NCI-H748 treated with DMSO at 0.1 percent for 48 hours (cell line): ENCODE measurements around the gene EHMT1.
A peak's percentile ranks its signal among the peaks of the same experiment; 100 is the strongest.

Experiments used
- DNase-seq: peaks from one replicate; lab custom pipeline; 2025; lab: John Stamatoyannopoulos, UW

The EHMT1 gene

DNA sequence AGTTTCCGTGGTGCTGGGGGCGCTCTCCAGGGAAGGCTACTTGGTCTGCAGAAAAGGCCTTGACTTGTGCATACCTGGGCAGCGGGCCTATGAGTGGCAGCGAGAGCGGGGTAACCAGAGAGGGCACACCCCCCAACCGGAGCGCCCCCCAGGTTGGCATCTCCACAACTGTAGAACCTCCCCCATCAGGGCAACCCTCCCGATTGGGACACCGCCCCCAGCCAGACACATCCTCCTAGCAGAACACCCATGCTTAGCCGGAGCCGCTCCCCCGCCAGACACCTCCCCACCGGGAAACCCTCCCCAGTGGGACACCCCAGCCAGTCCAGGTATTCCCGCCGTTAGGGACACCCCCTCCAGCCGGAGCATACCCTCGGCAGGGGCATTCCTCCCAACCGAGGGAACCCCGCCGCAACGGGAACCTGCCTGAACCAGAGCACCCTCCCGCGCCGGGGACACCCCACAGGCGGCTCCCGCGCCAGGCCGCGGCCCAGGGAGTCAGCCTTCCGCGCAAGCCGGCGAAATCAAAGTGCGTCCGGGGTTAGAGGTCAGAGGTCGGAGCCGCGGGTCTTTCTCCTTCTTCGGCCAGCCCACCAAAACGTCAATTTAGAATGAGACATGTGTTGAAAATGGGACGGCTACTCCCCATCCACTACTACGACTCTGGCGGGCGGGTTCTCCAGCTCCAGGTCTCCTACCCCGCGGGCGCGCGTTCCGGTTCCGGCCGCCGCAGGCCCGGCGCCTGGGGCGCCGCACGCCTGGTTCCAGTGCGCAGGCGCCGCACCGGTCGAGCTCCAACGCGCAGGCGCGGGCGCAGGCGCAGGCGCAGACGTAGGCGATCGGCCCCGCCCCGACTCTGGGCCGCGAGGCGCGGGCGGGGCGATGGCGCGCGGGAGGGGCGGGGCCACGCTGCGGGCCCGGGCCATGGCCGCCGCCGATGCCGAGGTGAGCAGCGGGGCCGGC lies at the start of gene EHMT1:
Gene EHMT1, plus strand, starts transcription at position 901 of the 963 bp plus-strand sequence. Its CDS starts 24 bp downstream, at position 925.
- DNase-seq, result peak; percentile 78

DNA sequence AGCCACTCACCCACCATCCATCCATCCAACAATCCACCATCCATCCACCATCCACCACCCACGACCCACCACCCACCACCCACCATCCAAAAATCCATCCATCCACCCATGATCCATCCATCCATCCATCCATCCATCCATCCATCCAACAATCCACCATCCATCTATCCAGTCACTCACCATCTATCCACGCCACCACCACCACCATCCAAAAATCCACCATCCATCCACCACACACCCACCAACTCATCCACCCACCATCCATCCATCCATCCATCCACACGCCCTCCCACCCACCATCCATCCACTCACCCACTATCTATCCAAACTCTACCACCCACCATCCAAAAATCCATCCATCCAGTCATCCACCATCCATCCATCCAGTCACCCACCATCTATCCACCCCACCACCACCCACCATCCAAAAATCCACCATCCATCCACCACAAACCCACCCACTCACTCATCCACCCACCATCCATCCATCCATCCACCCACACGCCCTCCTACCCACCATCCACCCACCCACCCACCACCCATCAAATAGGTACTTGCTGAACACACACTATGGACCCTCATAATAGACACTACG lies 49.1 kb upstream of the EHMT1 start:
- DNase-seq, result no peak

DNA sequence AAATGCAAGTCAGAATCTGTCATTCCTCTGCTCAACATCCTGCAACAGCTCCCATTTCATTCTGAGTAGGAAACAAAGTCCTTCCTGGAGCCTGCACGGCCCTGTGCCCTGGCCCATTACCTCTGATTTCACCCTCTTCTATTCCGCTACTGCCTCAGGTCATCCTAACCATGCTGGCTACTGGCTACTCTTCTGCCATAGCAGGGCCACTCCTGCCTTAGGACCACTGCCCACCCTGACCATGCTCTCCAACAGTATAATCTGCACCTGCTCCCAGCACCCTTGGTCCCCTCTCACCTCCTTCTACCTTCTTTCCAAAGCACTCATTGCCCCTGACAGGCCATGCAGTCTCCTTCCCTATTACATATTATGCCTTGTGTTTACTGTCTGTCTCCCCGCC lies 48.2 kb upstream of the EHMT1 start:
- no peak for DNase-seq

DNA sequence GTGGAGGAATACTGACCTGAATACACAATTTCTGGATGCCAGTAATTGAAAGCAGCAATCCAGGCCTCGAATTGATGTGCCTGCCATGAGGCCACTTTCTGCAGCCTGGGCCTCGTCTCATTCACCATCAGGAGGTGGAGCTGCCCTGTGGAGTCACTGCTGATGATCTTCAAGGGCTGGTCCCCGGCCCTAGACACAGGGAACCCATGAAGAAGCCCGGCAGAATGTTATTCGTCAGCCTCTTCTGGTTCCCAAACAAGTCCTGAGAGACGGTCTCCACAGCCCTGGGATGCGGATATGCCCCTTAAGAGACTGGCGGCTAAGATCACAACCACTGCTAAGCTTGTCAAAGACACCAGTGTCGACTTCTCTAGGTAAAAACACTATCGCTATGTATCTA lies 44.6 kb upstream of the EHMT1 start:
- DNase-seq, result no peak

DNA sequence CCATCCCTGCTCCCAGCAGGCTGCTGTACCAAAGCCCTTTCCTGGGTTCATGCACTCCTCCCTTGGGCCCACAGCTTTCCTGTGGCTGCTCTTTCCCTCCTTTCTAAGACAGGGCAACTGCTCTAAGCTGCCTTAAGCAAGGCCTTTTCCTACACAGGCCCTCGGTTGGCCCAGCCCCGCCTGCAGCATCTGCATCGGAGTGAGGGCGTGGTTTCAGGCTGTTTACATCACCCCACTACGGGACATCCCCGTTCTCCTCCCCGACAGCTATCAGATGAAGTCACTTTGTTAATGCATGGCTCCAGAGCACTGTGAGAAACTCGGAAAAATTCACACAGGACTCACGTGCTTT lies 43.5 kb upstream of the EHMT1 start:
- DNase-seq, result no peak

DNA sequence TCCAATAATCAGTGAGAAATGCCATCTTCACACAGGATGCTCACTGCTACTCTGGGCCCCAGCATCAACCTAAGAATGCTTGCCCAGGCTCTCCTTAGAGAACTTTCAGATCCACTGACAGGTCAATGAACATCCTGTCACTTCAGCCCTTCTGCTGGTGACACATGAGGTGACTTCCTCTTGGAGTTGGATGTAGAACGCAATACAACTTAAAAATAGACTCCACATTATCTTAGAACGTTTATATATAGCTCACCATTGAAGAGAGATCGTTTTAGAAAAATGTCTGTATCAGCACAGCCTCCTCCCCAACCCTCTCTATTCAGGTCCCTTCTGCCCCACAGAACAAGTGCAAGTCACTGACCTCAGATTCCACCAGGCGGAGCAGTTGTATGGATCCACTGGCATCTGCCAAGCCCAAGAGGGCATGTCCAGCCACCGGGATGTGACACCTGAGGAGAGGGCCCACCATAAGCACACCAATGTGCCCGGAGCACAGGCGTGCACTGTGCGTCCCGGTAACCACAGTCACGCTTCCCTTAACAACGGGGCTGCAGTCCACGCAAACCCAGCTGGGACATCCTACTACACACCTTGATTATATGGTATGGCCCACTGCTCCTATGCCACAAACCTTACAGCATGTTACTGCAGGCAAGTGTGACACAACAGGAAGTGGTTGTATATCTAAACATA lies 42.9 kb upstream of the EHMT1 start:
- no peak for DNase-seq

DNA sequence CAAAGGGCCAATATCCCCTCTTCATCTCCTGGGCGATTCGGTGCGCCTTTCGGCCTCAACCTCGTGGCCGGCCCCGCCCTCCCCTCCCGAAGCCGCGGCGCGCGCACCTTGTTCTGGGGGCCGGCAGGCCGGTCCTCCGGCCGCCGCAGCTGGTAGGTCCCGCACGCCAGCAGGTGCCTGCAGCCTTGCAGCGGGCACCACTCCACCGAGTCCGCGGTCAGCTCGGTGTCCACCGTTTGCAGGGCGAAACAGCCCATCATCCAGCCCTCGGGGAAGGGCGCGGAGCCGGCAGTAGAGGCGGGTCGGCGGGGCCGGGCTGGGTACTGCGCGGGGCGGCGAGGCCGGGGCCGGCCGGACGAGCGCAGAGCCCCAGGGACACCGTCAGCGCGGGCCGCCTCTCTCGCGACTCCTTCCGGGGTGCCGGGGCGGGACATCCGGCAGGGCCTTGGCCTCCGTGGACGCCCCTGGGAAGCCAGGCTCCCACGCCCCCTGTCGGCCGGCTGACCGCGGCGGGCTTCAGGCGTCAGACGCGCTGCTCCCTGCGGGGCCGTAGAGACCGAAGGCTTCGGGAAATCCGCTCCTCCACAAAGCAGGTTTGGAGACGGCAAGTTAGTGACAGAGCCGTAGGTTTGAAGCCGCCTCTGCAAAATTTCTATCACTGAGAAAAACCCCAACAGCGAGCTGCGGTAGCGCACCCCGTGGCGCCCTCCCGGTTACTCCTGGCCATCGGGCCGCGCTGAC lies 40.1 kb upstream of the EHMT1 start, which contains the start of gene DPH7:
Gene DPH7, minus strand, starts transcription at position 408 of the 741 bp plus-strand sequence. Its CDS starts 148 bp downstream, at position 260.
- DNase-seq, result peak; percentile 73

DNA sequence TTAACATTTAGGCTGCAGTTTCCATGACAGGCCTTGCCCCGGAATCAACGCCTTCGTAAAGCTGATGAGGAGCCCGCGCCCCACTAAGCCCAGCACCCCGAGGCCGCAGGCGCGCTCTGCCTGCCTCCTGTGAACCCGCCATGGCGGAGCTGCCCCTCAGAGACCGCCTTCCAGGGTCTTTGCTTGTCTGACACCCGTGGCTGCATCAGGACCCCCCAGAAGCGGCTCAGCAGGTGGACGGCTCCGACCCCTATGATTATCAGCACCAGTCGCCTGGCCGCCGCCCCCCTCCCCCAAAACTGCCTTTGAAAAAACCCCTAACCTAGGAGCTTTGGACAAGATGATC lies 39.6 kb upstream of the EHMT1 start:
- no peak for DNase-seq

DNA sequence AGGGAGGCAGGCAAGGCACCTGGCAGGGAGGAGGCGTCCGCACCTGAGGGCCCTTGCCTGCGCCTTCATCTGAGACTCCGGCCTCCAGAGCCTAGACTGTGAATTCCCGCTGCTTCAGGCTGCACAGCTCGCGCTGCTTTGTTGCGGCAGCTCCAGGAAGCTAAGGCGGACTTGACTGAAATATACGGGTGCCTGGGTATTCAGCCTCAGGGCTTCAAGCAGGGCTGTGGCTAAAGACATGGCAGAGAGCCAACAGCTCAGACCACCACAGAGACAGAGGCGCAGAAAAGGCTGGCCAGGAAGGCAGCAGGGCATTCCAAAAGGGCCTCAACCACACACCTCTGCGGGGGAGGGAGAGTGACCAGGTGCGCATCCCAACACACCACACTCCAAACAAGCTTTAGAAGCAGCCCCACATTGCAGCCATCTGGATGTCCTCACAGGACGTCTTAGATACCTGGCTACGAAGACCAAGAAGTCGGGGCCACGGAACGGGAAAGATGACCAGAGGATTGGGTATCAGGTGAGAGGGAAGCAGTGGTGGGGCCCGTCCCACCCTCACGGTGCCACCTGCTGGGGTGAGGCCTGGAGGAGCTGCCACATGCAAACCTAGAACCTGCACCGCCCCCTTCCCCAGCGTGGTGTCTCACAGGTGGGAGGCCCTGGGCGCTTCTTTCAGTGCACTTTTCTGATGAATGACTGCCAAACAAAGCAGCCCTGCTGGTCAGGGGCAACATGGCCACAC lies 38.4 kb upstream of the EHMT1 start:
- DNase-seq, result no peak

DNA sequence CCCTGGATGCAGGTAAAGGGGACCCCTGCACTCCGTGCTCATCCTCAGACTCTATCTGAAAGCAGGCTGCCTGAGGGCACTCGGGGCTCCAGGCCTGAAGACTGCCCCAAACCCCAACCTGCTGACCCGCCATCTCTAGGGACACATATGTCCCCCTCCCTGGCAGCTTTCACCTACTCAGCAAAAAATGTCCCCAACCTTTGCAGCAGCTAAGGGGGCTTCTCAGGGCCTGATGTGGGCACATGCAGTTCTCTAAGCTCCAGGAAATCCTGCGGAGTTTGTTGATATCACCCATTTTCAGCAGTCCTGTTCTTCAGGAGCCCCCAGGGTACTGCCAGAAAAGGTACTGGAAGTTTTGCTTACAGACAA lies 37.9 kb upstream of the EHMT1 start:
- no peak for DNase-seq

DNA sequence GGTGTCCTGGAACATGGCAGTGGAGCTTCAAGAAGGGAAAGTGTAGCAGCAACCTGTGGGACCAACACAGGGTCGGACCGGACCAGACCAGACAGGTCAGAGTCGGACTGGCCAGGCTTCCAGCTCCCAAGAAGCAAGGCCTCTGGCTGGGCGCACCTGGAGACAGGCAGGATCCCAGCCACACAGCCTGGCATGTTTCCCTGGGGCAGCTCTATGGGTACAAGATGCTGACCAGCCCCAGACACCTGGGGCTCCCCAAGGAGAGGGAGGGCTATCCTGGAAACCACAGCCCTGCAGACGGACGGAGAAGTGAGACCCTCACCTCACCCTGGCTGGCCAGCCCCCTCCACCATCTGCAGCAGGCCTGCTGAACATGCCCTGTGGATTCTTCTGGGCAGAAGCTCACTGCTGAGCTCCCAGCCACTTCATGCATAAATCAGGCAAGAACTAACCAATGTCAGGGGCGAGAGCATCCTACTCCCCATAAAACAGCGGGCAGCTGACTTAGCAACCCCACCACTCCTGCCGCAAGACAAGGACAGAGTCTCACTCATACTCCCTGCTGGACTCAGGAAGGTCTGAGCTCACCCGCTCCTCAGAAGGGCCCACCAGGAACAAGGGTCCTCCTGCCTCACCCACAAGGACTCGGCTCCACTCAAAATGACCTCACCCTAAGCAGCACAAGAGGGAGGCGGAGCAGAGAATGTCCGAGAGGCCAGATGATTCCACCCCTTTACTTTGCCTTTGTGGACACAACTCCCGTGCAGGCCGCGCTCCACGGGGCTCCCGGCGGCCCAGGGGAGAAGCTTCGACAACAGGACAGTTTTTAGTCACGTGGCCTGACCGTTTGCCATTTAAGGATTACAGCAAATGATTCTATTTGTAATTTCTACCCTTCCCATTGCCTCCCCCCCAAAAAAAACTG lies 37.2 kb upstream of the EHMT1 start:
- DNase-seq, result no peak

DNA sequence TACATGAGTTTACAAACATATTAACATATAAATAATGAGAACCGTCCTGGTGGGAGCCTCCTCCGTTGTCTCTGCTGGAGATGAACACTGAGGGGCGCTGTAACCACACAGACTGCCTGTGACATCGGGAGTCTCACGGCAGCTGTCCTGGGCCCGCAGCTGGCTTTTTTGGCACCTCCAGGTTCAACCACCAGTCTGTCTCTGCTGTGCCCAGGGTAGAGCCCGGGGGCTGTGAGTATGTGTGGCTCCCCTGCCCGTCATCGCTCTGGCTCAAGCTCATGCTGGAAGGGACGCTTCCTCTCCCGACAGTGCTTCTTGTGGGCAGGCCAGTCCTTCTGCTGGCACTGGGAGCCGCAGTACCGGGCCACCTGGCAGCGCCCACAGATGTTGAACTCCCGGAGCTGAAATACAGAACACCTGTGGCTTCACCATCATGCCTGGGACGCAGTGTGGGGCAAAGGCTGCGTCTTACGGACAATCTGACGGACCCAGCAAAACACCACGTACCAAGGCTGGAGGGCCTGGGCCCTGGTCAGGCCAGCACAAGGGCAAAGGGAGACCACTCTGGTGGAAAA lies 36.4 kb upstream of the EHMT1 start:
- no peak for DNase-seq

DNA sequence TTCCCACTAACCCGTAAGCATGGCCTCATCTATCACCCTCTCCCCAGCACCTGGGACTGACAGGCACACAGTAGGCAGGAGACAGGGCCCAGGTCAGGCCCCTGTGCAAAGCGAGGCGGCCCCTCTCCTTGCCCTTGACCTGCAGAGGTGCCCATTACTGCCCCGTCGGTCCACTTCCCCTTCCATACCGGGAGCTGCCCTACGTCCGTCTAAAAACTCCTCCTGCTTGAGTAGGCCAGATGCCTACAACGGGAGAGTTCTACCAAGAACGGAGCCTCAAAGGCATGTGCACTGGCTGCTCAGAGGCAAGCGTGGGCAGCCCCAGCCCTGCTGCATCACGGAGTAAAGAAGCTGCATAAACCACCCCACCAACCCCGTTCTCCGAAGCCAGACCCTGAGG lies 35.5 kb upstream of the EHMT1 start:
- DNase-seq, result no peak

DNA sequence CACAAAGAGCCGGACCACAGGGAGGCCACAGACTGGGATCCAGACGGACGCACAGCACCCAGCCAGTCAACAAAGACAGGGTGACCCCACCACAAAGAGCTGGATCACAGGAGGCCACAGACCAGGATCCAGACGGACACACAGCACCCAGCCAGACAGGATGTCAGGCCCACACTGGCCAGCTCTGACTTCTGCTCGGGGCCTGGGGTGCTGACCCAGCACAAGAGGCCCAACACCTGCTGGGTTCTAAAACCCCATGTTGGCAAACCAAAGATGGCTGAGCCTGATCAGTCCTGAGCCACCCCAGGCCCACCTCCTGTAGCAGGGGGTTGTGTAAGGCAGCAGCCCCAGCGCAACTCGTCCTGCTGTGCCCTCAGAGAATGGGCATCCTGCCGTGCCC lies 34.8 kb upstream of the EHMT1 start:
- no peak for DNase-seq

DNA sequence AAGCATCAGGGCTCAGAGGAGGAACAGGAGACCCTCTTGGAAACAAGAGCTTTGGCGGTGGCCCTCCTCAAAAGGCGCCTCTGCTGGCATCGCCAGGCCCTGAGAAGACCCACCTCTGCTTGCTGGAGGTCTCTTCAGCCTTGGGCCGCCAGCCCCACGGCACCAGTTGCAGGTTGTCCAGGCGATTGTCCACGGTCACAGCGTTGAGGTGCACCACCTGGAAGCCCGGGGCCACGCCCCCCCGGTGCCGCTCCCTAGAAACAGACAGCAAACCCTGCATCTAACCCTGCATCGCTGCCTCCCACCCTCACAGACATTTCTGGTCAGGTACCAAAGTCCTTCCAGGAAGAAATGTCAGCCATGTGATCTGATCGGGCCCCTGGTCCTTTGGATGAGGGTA lies 32.0 kb upstream of the EHMT1 start:
- DNase-seq, result no peak

DNA sequence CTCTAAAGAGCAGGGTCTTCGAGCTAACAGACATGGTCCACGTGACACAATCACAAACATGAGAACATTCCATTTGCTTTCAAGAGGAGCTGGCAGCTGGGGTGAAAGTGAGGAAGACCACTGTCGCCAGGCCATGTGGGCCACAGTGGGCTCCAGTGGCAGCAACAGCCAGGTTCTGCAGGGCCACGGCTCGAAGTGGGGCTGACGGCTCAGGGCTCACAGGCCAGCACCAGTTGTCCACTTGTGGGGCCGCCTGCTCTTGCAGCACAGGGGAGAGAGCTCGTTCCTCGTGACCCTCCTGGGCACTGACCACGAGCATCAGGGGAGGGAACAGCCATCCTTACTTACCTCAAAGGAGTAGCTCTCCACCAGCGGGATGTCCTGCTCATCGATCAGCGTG lies 30.5 kb upstream of the EHMT1 start:
- no peak for DNase-seq

DNA sequence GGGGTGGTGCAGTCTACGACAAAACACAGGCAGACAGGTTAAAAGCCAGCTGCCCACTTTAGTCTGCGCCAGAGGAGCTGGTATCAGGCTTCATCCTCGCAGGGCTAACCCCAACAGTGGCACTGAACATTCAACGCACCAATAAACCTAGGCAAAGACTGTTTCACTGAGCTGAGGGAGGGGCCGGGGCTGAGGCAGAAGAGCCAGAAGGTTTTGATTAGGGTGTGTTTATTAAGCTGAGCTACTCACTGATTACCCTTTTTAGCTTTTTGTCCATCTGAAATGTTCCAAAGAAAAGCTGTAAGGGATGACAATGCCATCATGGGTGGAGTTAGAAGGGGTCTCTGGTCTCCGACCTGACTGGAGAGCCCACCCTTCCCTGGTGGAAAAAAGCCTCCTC lies 29.9 kb upstream of the EHMT1 start:
- no peak for DNase-seq

DNA sequence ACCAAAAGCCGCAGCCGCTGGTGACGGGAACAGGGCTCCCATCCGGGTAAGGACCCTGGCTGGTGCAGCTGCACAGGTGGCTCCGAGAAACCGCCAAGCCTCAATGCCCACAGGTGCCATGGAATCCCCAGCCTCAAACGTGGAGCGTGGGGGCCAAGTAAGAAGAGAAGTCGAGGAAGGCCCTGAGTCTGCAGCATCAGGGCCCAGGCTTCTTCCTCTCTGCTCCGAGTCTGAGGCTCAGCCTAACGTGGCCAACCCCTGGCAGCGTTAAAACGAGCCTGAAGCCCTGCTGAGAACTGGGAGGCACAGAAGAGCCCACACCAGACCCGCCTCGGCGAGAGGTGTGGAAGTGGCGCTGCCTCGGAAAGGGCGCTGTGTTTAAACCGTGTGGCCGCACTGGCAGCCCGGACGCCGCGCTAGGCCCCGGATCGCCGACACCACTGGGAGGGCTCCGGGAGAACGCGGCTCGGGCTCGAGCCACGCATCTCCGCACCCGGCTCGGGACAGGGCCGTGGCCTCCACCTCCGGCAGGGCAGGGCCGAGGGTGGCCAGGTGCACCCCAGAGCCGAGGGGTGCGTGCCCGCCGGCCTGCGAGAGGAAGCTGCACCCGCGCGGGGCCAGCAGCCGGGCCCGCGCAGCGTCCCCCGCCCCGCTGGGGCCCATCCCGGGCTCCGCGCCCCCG lies 29.2 kb upstream of the EHMT1 start:
- DNase-seq, result no peak

DNA sequence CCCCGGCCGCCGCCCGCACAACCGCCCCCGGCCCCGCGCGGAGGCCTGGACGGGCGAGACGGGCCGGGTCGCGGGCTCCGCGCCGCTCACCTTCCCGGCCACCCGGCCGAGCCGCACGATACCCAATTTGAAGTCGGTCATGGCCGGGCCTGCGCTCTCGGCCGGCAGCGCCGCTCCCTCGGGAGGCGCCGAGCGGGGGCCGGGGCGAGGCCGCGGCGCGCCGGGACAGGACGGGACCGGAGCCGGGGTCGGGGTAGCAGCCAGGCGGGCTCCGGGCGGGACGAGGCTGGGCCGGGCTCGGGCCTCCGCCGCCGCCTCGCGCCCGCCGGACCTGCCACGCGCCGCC lies 28.7 kb upstream of the EHMT1 start:
- no peak for DNase-seq
